Transverse colon (tissue), 4 donors: ENCODE data around the gene CRK.

Experiments used
- CTCF ChIP-seq, 5 experiments: fragments of 200-600 bp in 3 of 5; fragments of 450-650 bp in 2 of 5; sonication (generic) in 3 of 5; IDR thresholded peaks; 1 replicate in 2 of 5; 2 replicates in 3 of 5; pipeline ENCODE4 v1.5.1; 2016 to 2017; ENCODE audit warnings: antibody characterized with exemption in 5 of 5, inconsistent platforms in 3 of 5, mild to moderate bottlenecking in 2 of 5, moderate library complexity in 1 of 5
- POLR2A ChIP-seq: fragments of 450-650 bp; IDR thresholded peaks from one replicate; pipeline ENCODE4 v1.6.1; 2016; ENCODE audit warnings: antibody characterized with exemption, mild to moderate bottlenecking, moderate library complexity
- POLR2AphosphoS5 ChIP-seq, 3 donors: sonication (generic); formaldehyde crosslinking; IDR thresholded peaks; one replicate each; pipeline ENCODE4 v1.6.1; 2016; ENCODE audit warnings: antibody characterized with exemption in 3 of 3

GRCh38 chr17:1431631-1432104, 24.4 kb downstream of the CRK start:
- TF ChIP-seq CTCF (IDR thresholded peaks at IDR 0.05) (no peak), POLR2AphosphoS5 (IDR thresholded peaks at IDR 0.05) (no peak), POLR2A (no peak)
